DMS153 treated with DMSO at 0.1 percent for 48 hours (cell line): Measurements from ENCODE around the gene MRPL50.

Experiments used
- DNase-seq: peaks from one replicate; lab custom pipeline; 2025; ENCODE audit not compliant: unreplicated experiment; lab: John Stamatoyannopoulos, UW

The MRPL50 gene

GRCh38 chr9:101380295-101380694 is 18.1 kb downstream of the MRPL50 start:
- no peak for DNase-seq

GRCh38 chr9:101376111-101376848 is 22.1 kb downstream of the MRPL50 start:
- DNase-seq: no peak

GRCh38 chr9:101375546-101375945 is 22.9 kb downstream of the MRPL50 start:
- DNase-seq: no peak

- no peak for DNase-seq
Measured at GRCh38 chr9:101372327-101373118, 25.9 kb downstream of the MRPL50 start.

- no peak for DNase-seq
Measured at GRCh38 chr9:101371813-101372212, 26.6 kb downstream of the MRPL50 start.

GRCh38 chr9:101369884-101370531 is 28.4 kb downstream of the MRPL50 start:
- no peak for DNase-seq

GRCh38 chr9:101369286-101369685 is 29.1 kb downstream of the MRPL50 start:
- DNase-seq: no peak

GRCh38 chr9:101367323-101367722 is 31.1 kb downstream of the MRPL50 start:
- DNase-seq: no peak

GRCh38 chr9:101366038-101366756 is 32.2 kb downstream of the MRPL50 start:
- DNase-seq: no peak

- DNase-seq: no peak
Measured at GRCh38 chr9:101365181-101365580, 33.2 kb downstream of the MRPL50 start.

GRCh38 chr9:101362450-101362849 is 36.0 kb downstream of the MRPL50 start:
- DNase-seq: no peak

GRCh38 chr9:101360647-101361046 is 37.8 kb downstream of the MRPL50 start:
- DNase-seq: no peak

GRCh38 chr9:101359679-101360078 is 38.7 kb downstream of the MRPL50 start:
- no peak for DNase-seq

GRCh38 chr9:101356619-101357018 is 41.8 kb downstream of the MRPL50 start:
- DNase-seq: no peak

- DNase-seq: no peak
Measured at GRCh38 chr9:101354765-101355708, 43.4 kb downstream of the MRPL50 start.

GRCh38 chr9:101354143-101354764 is 44.2 kb downstream of the MRPL50 start:
- no peak for DNase-seq

GRCh38 chr9:101353683-101354082 is 44.7 kb downstream of the MRPL50 start:
- no peak for DNase-seq

GRCh38 chr9:101352892-101353463 is 45.4 kb downstream of the MRPL50 start:
- DNase-seq: no peak

GRCh38 chr9:101350285-101350684 is 48.1 kb downstream of the MRPL50 start:
- no peak for DNase-seq
